Vagina (tissue), 2 donors: ENCODE measurements around the gene CATSPER3. TPM values are rescaled to one million over a fixed set of nuclear protein-coding genes. Genes with fewer than 3 reads are reported as not detected.
A peak's percentile ranks its signal among the peaks of the same experiment; 100 is the strongest.

Source experiments
- DNase-seq, 2 donors: peaks; one replicate each; pipeline ENCODE4 v3.0.0-alpha.2; 2017; ENCODE audit errors: extremely low spot score in 2 of 2
- H3K27ac ChIP-seq: fragments of 200-600 bp; sonication (generic); one replicate; pipeline ENCODE4 v1.5.1; 2019
- H3K27me3 ChIP-seq: fragments of 200-600 bp; sonication (generic); one replicate; pipeline ENCODE4 v1.5.1; 2019
- H3K36me3 ChIP-seq, 2 donors: fragments of 200-600 bp; sonication (generic); one replicate each; pipeline ENCODE4 v1.5.1; 2017 to 2019
- H3K4me1 ChIP-seq: fragments of 200-600 bp; sonication (generic); one replicate; pipeline ENCODE4 v1.5.1; 2019
- H3K4me3 ChIP-seq, 2 donors: fragments of 200-600 bp; sonication (generic); 1 replicate in 1 of 2; 2 replicates in 1 of 2; pipeline ENCODE4 v1.5.1; 2016 to 2019
- H3K9me3 ChIP-seq: fragments of 200-600 bp; sonication (generic); one replicate; pipeline ENCODE4 v1.5.1; 2019
- CTCF ChIP-seq, 3 experiments: fragments of 450-650 bp in 2 of 3; fragments of 200-600 bp in 1 of 3; sonication (generic) in 1 of 3; IDR thresholded peaks; one replicate each; pipeline ENCODE4 v1.5.1; 2017 to 2019; ENCODE audit warnings: antibody characterized with exemption in 3 of 3, mild to moderate bottlenecking in 2 of 3, moderate library complexity in 2 of 3
- POLR2A ChIP-seq, 2 donors: fragments of 450-650 bp; IDR thresholded peaks; one replicate each; pipeline ENCODE4 v1.6.1; 2017; ENCODE audit warnings: antibody characterized with exemption in 2 of 2, mild to moderate bottlenecking in 2 of 2, moderate library complexity in 2 of 2
- POLR2AphosphoS5 ChIP-seq, 2 donors: sonication (generic); formaldehyde crosslinking; IDR thresholded peaks; one replicate each; pipeline ENCODE4 v1.9.0; 2017; ENCODE audit warnings: antibody characterized with exemption in 2 of 2, mild to moderate bottlenecking in 2 of 2, low read depth in 1 of 2; ENCODE audit not compliant: insufficient read depth in 1 of 2
- intact Hi-C: fragments of 100-400 bp; cut with DNase I; formaldehyde crosslinking; loops from one replicate; pipeline ENCODE4 v1.15.1; 2023
- total RNA-seq: library from RNA; depleted of rRNA; stranded (reverse); fragments of >200 nt; gene quantifications from one replicate; pipeline ENCODE4 v1.2.3, GENCODE V29; 2016

CATSPER3 gene
- total RNA-seq, 1 donor from 2014 or later = not detected

- no peak overlapping the region for H3K27ac ChIP-seq
- H3K27me3 ChIP-seq = no peaks in the 10 kb centered on the region
- no peaks in the 10 kb centered on the region for H3K36me3 ChIP-seq
- H3K9me3 ChIP-seq = no peaks in the 10 kb centered on the region
- intact Hi-C loops = no loop called here
- H3K4me1 ChIP-seq = peaks cover 13% of the 10 kb centered on the region
- TF ChIP-seq POLR2AphosphoS5 (IDR thresholded peaks at IDR 0.05; ENCODE audit: insufficient read depth in 1 of 2, low read depth in 1 of 2) (no peak), POLR2A (IDR thresholded peaks at IDR 0.05) (no peak), CTCF (IDR thresholded peaks at IDR 0.05) (no peak)
- H3K4me3 ChIP-seq = no peak overlapping the region
- no peak for DNase-seq
Observed at GRCh38 chr5:135018457-135018856, 50.8 kb downstream of the CATSPER3 start.

GRCh38 chr5:135019314-135019713, 51.6 kb downstream of the CATSPER3 start:
- intact Hi-C loops = no loop called here
- DNase-seq = no peak
- no peak overlapping the region for H3K27ac ChIP-seq
- peaks cover 8% of the 10 kb centered on the region for H3K4me1 ChIP-seq
- TF ChIP-seq POLR2AphosphoS5 (IDR thresholded peaks at IDR 0.05; ENCODE audit: insufficient read depth in 1 of 2, low read depth in 1 of 2) = no peak
- no peak for TF ChIP-seq POLR2A (IDR thresholded peaks at IDR 0.05)
- no peak for TF ChIP-seq CTCF (IDR thresholded peaks at IDR 0.05)
- no peaks in the 10 kb centered on the region for H3K36me3 ChIP-seq
- H3K27me3 ChIP-seq = no peaks in the 10 kb centered on the region
- no peaks in the 10 kb centered on the region for H3K9me3 ChIP-seq
- no peak overlapping the region for H3K4me3 ChIP-seq

- Histone ChIP-seq H3K36me3 (no peaks in the 10 kb centered on the region), H3K27ac (no peak overlapping the region), H3K9me3 (no peaks in the 10 kb centered on the region), H3K27me3 (no peaks in the 10 kb centered on the region), H3K4me1 (no peaks in the 10 kb centered on the region), H3K4me3 (no peak overlapping the region)
- intact Hi-C loops = loop anchor here (10.0 kb wide), 1 partner anchor 736 kb away; no protein-coding TSS in a partner anchor
- TF ChIP-seq CTCF (IDR thresholded peaks at IDR 0.05) (no peak), POLR2AphosphoS5 (IDR thresholded peaks at IDR 0.05; ENCODE audit: insufficient read depth in 1 of 2, low read depth in 1 of 2) (no peak), POLR2A (IDR thresholded peaks at IDR 0.05) (no peak)
- DNase-seq = no peak
Observed at GRCh38 chr5:135020111-135020895, 52.6 kb downstream of the CATSPER3 start.

GRCh38 chr5:135024956-135025729, 57.4 kb downstream of the CATSPER3 start:
- intact Hi-C loops = loop anchor here (10.0 kb wide), 1 partner anchor 740 kb away; no protein-coding TSS in a partner anchor
- H3K36me3 ChIP-seq = no peaks in the 10 kb centered on the region
- H3K4me3 ChIP-seq = no peak overlapping the region
- no peak for TF ChIP-seq POLR2A (IDR thresholded peaks at IDR 0.05)
- peak in 1 of 2 donors; percentile 39 for TF ChIP-seq POLR2AphosphoS5 (IDR thresholded peaks at IDR 0.05; ENCODE audit: insufficient read depth in 1 of 2, low read depth in 1 of 2)
- TF ChIP-seq CTCF (IDR thresholded peaks at IDR 0.05) = no peak
- no peaks in the 10 kb centered on the region for H3K9me3 ChIP-seq
- no peak for DNase-seq
- H3K27ac ChIP-seq = peak overlapping the region; percentile 95
- H3K27me3 ChIP-seq = peaks cover 8% of the 10 kb centered on the region
- H3K4me1 ChIP-seq = peaks cover 10% of the 10 kb centered on the region
